CD4-positive, alpha-beta T cell (primary cell): ENCODE results near the gene VEGFA. TPM values are rescaled to one million over a fixed set of nuclear protein-coding genes. Genes with fewer than 3 reads are reported as not detected.

ENCODE experiments used
- ATAC-seq: fragments of 200-7000 bp; cut with Tn5 transposase; one replicate; pipeline ENCODE4 v1.10.0; 2022; ENCODE audit warnings: mild to moderate bottlenecking; ENCODE audit not compliant: poor library complexity
- CTCF ChIA-PET: fragments of 350-600 bp; sonication (Branson Sonifier 250); formaldehyde crosslinking; loops from one replicate; lab custom pipeline; 2021; ENCODE audit warnings: antibody characterized with exemption, inconsistent platforms; lab: Charles Lee
- POLR2A ChIA-PET: fragments of 350-600 bp; sonication (Branson Sonifier 250); formaldehyde crosslinking; loops from one replicate; lab custom pipeline; 2021; ENCODE audit warnings: antibody characterized with exemption, inconsistent platforms; lab: Charles Lee
- DNase-seq, 14 experiments: peaks; one replicate each; pipeline ENCODE4 v3.0.0-alpha.2; 2013 to 2020; ENCODE audit warnings: mixed read lengths in 2 of 14
- H3K27ac ChIP-seq, 2 donors: one replicate each; pipeline versions ENCODE4 v1.5.1 to v1.7.0; 2013; ENCODE audit warnings: low read length in 2 of 2, low read depth in 1 of 2, mild to moderate bottlenecking in 1 of 2
- H3K27me3 ChIP-seq, 2 experiments: 1 replicate in 1 of 2; 2 replicates in 1 of 2; pipeline versions ENCODE4 v1.6.1 to v1.7.0; 2013; ENCODE audit warnings: low read length in 2 of 2, control low read depth in 1 of 2, mild to moderate bottlenecking in 1 of 2, moderate library complexity in 1 of 2; ENCODE audit not compliant: insufficient read depth in 2 of 2, control insufficient read depth in 1 of 2
- H3K36me3 ChIP-seq: one replicate; pipeline ENCODE4 v1.6.1; 2013; ENCODE audit warnings: low read length, control low read depth; ENCODE audit not compliant: insufficient read depth
- H3K4me1 ChIP-seq: one replicate; pipeline ENCODE4 v1.6.1; 2013; ENCODE audit warnings: low read length, control low read depth; ENCODE audit not compliant: insufficient read depth
- H3K4me3 ChIP-seq: one replicate; pipeline ENCODE4 v1.5.1; 2013; ENCODE audit warnings: mild to moderate bottlenecking, low read length, moderate library complexity
- H3K9me3 ChIP-seq, 2 experiments: 1 replicate in 1 of 2; 2 replicates in 1 of 2; pipeline versions ENCODE4 v1.6.1 to v1.7.0; 2013; ENCODE audit warnings: low read length in 2 of 2, mild to moderate bottlenecking in 2 of 2, control low read depth in 1 of 2, moderate library complexity in 1 of 2; ENCODE audit not compliant: control insufficient read depth in 1 of 2, insufficient read depth in 1 of 2
- H3K27ac Mint-ChIP-seq: one replicate; pipeline ENCODE4 v1.8.0; 2020; ENCODE audit warnings: mixed read lengths
- H3K27me3 Mint-ChIP-seq: one replicate; pipeline ENCODE4 v1.8.0; 2021; ENCODE audit warnings: mixed read lengths
- H3K36me3 Mint-ChIP-seq: one replicate; pipeline ENCODE4 v1.8.0; 2021; ENCODE audit warnings: low read depth, mixed read lengths
- H3K4me1 Mint-ChIP-seq: one replicate; pipeline ENCODE4 v1.8.0; 2021; ENCODE audit warnings: low read depth, mixed read lengths
- H3K4me3 Mint-ChIP-seq: one replicate; pipeline ENCODE4 v1.8.0; 2020; ENCODE audit warnings: mild to moderate bottlenecking, mixed read lengths
- H3K9me3 Mint-ChIP-seq: one replicate; pipeline ENCODE4 v1.8.0; 2020; ENCODE audit warnings: mixed read lengths
- intact Hi-C, 2 experiments: fragments of 100-400 bp; cut with DNase I in 1 of 2; cut with micrococcal nuclease in 1 of 2; formaldehyde crosslinking; loops; one replicate each; pipeline versions ENCODE4 v1.15.1 to v1.9.0; 2023 to 2025; cut with DNase I, micrococcal nuclease
- total RNA-seq, 174 experiments: library from RNA in 2 of 174; stranded (reverse) in 2 of 174; gene quantifications; one replicate each; pipeline ENCODE4 v1.2.3 and lab custom pipeline; 2021 to 2026
- TF ChIP-seq, protein P1 (sequence below): fragments of 200-600 bp; IDR thresholded peaks from one replicate; pipeline ENCODE4 v1.8.0; 2022; ENCODE audit warnings: antibody characterized with exemption, mild to moderate bottlenecking

VEGFA gene
- total RNA-seq, 2 experiments from 2014 or later, result 3.5 to 3.7 TPM

DNA sequence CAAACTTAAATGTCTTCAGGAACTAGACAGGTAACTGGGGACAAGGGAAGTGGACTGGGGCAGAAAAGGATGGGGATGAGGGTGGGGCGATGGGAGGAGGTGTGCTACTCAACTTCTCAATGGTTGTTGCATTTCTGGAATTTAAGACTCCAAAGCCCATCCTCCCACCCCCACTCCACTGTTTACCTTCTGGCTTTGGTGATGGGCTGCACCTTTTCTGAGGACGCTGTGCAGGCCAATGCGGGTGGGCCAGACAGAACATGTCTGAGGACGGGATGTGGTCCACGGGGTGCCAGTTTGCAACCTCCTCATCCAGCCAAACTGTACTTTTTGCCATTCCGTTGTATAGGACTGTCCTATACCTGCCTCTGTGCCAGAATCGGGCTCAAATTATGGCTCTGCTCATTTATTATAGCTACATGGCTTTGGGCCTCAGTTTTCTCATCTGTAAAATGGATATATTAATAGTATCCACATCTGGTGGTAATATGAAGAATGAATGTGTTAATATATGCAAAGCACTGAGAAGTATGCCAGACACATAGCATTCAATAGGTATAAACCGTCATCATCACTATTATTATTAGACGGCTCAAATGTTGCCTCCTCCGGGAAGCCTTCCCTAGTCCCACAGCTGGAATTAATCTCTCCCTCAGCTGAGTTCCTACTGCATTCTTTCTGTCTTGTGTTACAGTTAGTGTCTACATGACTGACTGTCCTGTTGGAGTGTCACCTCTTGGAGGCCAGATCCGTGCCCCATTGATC, 31.0 kb upstream of the VEGFA start:
- DNase-seq (no peak), ATAC-seq (no peak)
- H3K27ac Mint-ChIP-seq, result no peak overlapping the region
- no peaks in the 10 kb centered on the region for H3K4me1 Mint-ChIP-seq
- ChIA-PET CTCF (no interaction called here), POLR2A (no interaction called here)
- H3K9me3 Mint-ChIP-seq, result no peaks in the 10 kb centered on the region
- Histone ChIP-seq H3K27me3 (no peaks in the 10 kb centered on the region), H3K4me1 (peaks cover 20% of the 10 kb centered on the region), H3K27ac (no peak overlapping the region), H3K9me3 (no peaks in the 10 kb centered on the region), H3K4me3 (no peak overlapping the region), H3K36me3 (no peaks in the 10 kb centered on the region)
- H3K27me3 Mint-ChIP-seq, result no peaks in the 10 kb centered on the region
- TF ChIP-seq, protein P1, sequence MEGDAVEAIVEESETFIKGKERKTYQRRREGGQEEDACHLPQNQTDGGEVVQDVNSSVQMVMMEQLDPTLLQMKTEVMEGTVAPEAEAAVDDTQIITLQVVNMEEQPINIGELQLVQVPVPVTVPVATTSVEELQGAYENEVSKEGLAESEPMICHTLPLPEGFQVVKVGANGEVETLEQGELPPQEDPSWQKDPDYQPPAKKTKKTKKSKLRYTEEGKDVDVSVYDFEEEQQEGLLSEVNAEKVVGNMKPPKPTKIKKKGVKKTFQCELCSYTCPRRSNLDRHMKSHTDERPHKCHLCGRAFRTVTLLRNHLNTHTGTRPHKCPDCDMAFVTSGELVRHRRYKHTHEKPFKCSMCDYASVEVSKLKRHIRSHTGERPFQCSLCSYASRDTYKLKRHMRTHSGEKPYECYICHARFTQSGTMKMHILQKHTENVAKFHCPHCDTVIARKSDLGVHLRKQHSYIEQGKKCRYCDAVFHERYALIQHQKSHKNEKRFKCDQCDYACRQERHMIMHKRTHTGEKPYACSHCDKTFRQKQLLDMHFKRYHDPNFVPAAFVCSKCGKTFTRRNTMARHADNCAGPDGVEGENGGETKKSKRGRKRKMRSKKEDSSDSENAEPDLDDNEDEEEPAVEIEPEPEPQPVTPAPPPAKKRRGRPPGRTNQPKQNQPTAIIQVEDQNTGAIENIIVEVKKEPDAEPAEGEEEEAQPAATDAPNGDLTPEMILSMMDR, result no peak
- H3K4me3 Mint-ChIP-seq, result no peak overlapping the region
- no peaks in the 10 kb centered on the region for H3K36me3 Mint-ChIP-seq
- intact Hi-C loops, result no loop called here

DNA sequence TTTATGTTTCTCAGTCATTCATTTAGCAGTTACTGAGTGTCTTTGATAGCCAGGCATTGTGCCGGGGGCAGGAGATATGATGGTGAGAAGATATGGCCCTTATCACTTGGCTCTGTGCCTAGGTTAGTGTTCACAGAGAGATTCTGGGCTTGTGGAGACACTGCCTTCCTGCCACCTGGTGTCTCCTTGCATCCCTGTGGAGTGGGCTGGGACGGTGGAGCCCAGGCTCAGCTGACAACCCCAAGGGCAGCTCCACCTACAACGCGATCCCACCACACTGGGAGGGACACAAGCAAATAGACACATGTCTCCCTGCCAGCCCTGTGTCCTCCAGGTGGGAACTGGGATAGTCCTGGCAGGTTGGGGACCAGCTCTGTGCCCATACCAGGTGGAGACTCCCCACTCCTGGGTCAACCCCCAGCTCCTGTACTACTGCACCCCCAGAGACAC, 30.3 kb upstream of the VEGFA start:
- Mint-ChIP-seq H3K36me3 (no peaks in the 10 kb centered on the region), H3K9me3 (no peaks in the 10 kb centered on the region), H3K27me3 (no peaks in the 10 kb centered on the region), H3K4me3 (no peak overlapping the region), H3K27ac (no peak overlapping the region), H3K4me1 (no peaks in the 10 kb centered on the region)
- Histone ChIP-seq H3K27me3 (no peaks in the 10 kb centered on the region), H3K27ac (no peak overlapping the region), H3K4me3 (no peak overlapping the region), H3K4me1 (peaks cover 14% of the 10 kb centered on the region), H3K9me3 (no peaks in the 10 kb centered on the region), H3K36me3 (no peaks in the 10 kb centered on the region)
- DNase-seq (no peak), ATAC-seq (no peak)
- intact Hi-C loops, result no loop called here
- TF ChIP-seq, protein P1, result no peak
- ChIA-PET POLR2A (no interaction called here), CTCF (no interaction called here)

DNA sequence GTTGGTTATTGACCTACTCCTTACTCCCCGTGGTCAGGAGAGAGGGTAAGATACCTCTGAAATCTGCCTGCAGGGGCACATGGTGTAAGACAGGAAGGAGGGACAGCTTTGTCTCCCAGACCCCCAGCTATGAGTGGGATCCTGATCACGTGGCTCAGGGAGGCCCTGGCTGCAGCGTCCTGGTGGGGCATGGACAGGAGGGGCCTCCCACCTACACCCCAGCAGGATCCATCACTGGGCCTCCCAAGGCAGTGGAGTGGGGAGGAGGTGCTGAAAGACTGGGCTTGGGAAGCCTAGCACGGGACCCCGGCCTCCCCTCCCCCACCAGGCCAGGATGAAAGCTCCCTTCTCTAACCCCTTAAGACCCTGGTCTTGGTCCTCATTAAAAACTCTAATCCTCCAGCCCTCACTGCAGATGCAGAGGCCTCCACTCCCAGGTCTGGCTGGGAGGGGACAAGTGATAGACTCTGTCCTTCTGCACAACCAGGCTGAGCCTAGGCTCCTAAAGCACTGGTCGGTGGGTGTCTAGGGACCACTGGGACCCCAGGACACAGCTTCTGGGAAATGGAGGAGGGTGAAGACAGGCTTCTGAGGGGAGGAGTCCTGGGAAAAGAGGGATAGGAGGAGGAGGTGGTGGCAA, 29.6 kb upstream of the VEGFA start:
- no peak for DNase-seq
- H3K27me3 Mint-ChIP-seq, result no peaks in the 10 kb centered on the region

More for the DNA sequence above, 29.6 kb upstream of the VEGFA start:
- Mint-ChIP-seq H3K4me1 (no peaks in the 10 kb centered on the region), H3K9me3 (no peaks in the 10 kb centered on the region), H3K4me3 (no peak overlapping the region), H3K27ac (no peak overlapping the region), H3K36me3 (no peaks in the 10 kb centered on the region)
- peaks cover 6% of the 10 kb centered on the region for H3K4me1 ChIP-seq
- POLR2A ChIA-PET, result no interaction called here
- no peaks in the 10 kb centered on the region for H3K9me3 ChIP-seq
- no peak for ATAC-seq
- H3K27ac ChIP-seq, result no peak overlapping the region
- H3K36me3 ChIP-seq, result no peaks in the 10 kb centered on the region
- CTCF ChIA-PET, result no interaction called here
- no peaks in the 10 kb centered on the region for H3K27me3 ChIP-seq
- no peak overlapping the region for H3K4me3 ChIP-seq
- intact Hi-C loops, result no loop called here
- TF ChIP-seq, protein P1, result no peak
